ENCODE data around the gene TMPO.

TMPO gene

DNA sequence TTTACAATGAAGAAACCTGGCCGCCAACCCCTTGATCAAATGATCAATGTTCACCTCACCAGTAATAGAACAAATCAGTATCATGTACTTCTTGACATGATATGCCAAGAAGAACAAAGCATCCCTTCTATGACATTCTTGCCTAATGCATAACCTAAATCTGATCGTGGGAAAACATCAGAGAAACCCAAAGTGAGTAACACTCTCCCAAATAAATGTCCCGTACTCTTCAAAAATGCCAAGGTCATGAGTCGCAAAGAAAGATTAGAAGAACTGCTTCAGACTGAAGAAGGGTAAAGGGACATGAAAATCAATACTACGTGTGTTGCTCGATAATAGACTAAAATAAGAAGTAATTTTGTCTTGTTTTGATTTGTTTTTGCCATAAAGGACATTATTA, 66.7 kb downstream of the TMPO start:
- Histone ChIP-seq H3K4me3 (ENCODE audit: low read depth, low read length) (no peak overlapping the region), H3K4me1 (ENCODE audit: control insufficient read depth, insufficient read depth, low read length) (0 out of 2 replicates have a peak, but pooled peaks cover 6% of the 10 kb centered on the region), H3K9me3 (ENCODE audit: control insufficient read depth, insufficient read depth, low read depth, low read length) (no peaks in the 10 kb centered on the region), H3K36me3 (ENCODE audit: control insufficient read depth in 2 of 2, insufficient read depth in 1 of 2, low read length in 2 of 2) (no peaks in the 10 kb centered on the region), H3K27ac (ENCODE audit: extremely low read depth, low read depth, low read length) (no peak overlapping the region)
- no peak for TF ChIP-seq ZBTB1 (tag by site-specific recombination; IDR thresholded peaks at IDR 0.05)
- ChIA-PET POLR2A (no interaction called here), CTCF (no interaction called here)

GRCh38 chr12:98587084-98587483, 71.7 kb downstream of the TMPO start:
- Histone ChIP-seq H3K27ac (ENCODE audit: extremely low read depth, low read depth, low read length) (no peak overlapping the region), H3K4me1 (ENCODE audit: control insufficient read depth, insufficient read depth, low read length) (no peaks in the 10 kb centered on the region), H3K36me3 (ENCODE audit: control insufficient read depth in 2 of 2, insufficient read depth in 1 of 2, low read length in 2 of 2) (no peaks in the 10 kb centered on the region), H3K9me3 (ENCODE audit: control insufficient read depth, insufficient read depth, low read depth, low read length) (no peaks in the 10 kb centered on the region), H3K4me3 (ENCODE audit: low read depth, low read length) (no peak overlapping the region)
- POLR2A ChIA-PET: interaction anchor here (0.8 kb wide), 1 partner anchor 57 kb away, joined by 3 read pairs; no protein-coding TSS in a partner anchor
- CTCF ChIA-PET: interaction anchor here (0.5 to 2.6 kb wide), 4 partner anchors 8 to 55 kb away, joined by 3 to 14 read pairs (median 3); no protein-coding TSS in a partner anchor
- TF ChIP-seq ZNF555 (tag by site-specific recombination; conservative IDR thresholded peaks at IDR 0.05) (no peak), EGR2 (tag by site-specific recombination; IDR thresholded peaks at IDR 0.05; ENCODE audit: low read depth) (no peak), ZNF549 (tag by site-specific recombination; IDR thresholded peaks at IDR 0.05) (no peak)

DNA sequence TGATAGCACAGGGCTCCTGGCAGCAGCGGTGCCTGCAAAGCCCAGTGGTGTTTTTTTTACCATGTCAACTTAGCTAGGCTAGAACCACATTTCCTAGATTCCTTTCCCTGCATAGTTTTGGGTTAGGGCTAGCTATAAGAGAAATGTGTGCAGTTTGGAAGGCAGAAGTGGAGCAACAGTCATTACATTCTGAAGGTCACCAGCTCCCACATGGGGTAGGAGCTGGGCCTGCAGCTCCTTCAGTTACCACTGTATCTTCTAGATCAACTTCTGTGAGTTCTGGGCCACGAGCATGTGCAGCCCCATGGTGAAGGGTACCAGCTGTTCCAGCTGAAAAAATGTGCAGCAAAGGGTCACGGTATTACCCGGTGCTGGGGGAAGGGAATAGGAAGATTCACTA, 75.8 kb downstream of the TMPO start:
- CTCF ChIA-PET: interaction anchor here (0.6 to 0.8 kb wide), 3 partner anchors 25 to 98 kb away, joined by 3 to 4 read pairs (median 3); no protein-coding TSS in a partner anchor
- POLR2A ChIA-PET: no interaction called here
- H3K9me3 ChIP-seq (ENCODE audit: control insufficient read depth, insufficient read depth, low read depth, low read length): no peaks in the 10 kb centered on the region
- no peak overlapping the region for H3K27ac ChIP-seq (ENCODE audit: extremely low read depth, low read depth, low read length)
- H3K36me3 ChIP-seq (ENCODE audit: control insufficient read depth in 2 of 2, insufficient read depth in 1 of 2, low read length in 2 of 2): peaks cover 4 to 11% of the 10 kb centered on the region in 2 experiments; a peak in 2 of 3 replicates
- peaks cover 6% of the 10 kb centered on the region for H3K4me1 ChIP-seq (ENCODE audit: control insufficient read depth, insufficient read depth, low read length)
- no peak overlapping the region for H3K4me3 ChIP-seq (ENCODE audit: low read depth, low read length)
- TF ChIP-seq ZNF157 (tag by site-specific recombination; IDR thresholded peaks at IDR 0.05): no peak
- TF ChIP-seq, protein P1, sequence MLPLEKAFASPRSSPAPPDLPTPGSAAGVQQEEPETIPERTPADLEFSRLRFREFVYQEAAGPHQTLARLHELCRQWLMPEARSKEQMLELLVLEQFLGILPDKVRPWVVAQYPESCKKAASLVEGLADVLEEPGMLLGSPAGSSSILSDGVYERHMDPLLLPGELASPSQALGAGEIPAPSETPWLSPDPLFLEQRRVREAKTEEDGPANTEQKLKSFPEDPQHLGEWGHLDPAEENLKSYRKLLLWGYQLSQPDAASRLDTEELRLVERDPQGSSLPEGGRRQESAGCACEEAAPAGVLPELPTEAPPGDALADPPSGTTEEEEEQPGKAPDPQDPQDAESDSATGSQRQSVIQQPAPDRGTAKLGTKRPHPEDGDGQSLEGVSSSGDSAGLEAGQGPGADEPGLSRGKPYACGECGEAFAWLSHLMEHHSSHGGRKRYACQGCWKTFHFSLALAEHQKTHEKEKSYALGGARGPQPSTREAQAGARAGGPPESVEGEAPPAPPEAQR (tag by site-specific recombination; IDR thresholded peaks at IDR 0.05): no peak
- TF ChIP-seq ZFP37 (tag by site-specific recombination; IDR thresholded peaks at IDR 0.05): no peak
- TF ChIP-seq ZNF239 (tag by site-specific recombination; IDR thresholded peaks at IDR 0.05): no peak
- no peak for TF ChIP-seq KLF17 (tag by site-specific recombination; IDR thresholded peaks at IDR 0.05)
- TF ChIP-seq ZNF830 (tag by site-specific recombination; IDR thresholded peaks at IDR 0.05; ENCODE audit: low read depth): no peak
- no peak for TF ChIP-seq ZSCAN30 (tag by site-specific recombination; IDR thresholded peaks at IDR 0.05)
- no peak for TF ChIP-seq ZNF394 (tag by site-specific recombination; IDR thresholded peaks at IDR 0.05; ENCODE audit: borderline replicate concordance)

- peaks cover 6% of the 10 kb centered on the region for H3K4me1 ChIP-seq (ENCODE audit: control insufficient read depth, insufficient read depth, low read length)
- no peaks in the 10 kb centered on the region for H3K9me3 ChIP-seq (ENCODE audit: control insufficient read depth, insufficient read depth, low read depth, low read length)
- no peak overlapping the region for H3K27ac ChIP-seq (ENCODE audit: extremely low read depth, low read depth, low read length)
- H3K4me3 ChIP-seq (ENCODE audit: low read depth, low read length): peak overlapping the region; percentile 31
- peaks cover 19 to 28% of the 10 kb centered on the region in 2 experiments for H3K36me3 ChIP-seq (ENCODE audit: control insufficient read depth in 2 of 2, insufficient read depth in 1 of 2, low read length in 2 of 2)
- TF ChIP-seq SCRT2 (tag by site-specific recombination; IDR thresholded peaks at IDR 0.05): peak; percentile 75
- TF ChIP-seq ZNF292 (tag by site-specific recombination; IDR thresholded peaks at IDR 0.05; ENCODE audit: borderline replicate concordance, low read depth): no peak
- POLR2A ChIA-PET: interaction anchor here (0.6 to 2.9 kb wide), 33 partner anchors 8 to 1890 kb away, joined by 3 to 27 read pairs (median 5); partner anchors contain the start of genes APAF1, IKBIP and TMPO
- CTCF ChIA-PET: interaction anchor here (0.5 to 3.0 kb wide), 9 partner anchors 18 to 176 kb away, joined by 3 to 18 read pairs (median 3); no protein-coding TSS in a partner anchor
Measured at GRCh38 chr12:98592825-98593322, 77.5 kb downstream of the TMPO start.
